ENCODE data around the gene PCYT1A. TPM values are rescaled to one million over a fixed set of nuclear protein-coding genes. Genes with fewer than 3 reads are reported as not detected.
"Not testable (repeated sequence)": the region's sequence is repeated elsewhere in the genome, so short reads cannot be mapped to it uniquely, and the experiment has no call there.

The PCYT1A gene
- total and polyA plus RNA-seq, 5 donors, result 34.8 to 87.7 (median 85.5) TPM

DNA sequence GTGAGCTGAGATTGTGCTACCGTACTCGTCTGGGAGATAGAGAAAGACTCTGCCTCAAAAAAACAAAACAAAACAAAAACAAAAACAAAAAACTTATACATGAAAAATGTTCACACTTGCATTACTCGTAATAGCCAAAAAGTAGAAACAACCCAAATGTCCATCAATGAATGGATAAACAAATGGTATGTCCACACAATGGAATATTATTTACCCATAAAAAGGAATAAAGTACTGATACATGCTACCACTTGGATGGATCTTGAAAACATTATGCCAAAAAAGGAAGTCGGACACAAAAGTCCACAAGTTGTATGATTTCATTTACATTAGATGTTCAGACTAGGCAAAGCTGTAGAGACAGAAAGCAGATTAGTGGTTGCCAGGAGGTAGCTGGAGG, 26.7 kb downstream of the PCYT1A start:
- Histone ChIP-seq H3K4me1 (ENCODE audit: control insufficient read depth, insufficient read depth, low read length) (no peaks in the 10 kb centered on the region), H3K27me3 (ENCODE audit: control insufficient read depth, insufficient read depth) (no peaks in the 10 kb centered on the region), H3K27ac (ENCODE audit: low read length) (no peak overlapping the region), H3K9me3 (ENCODE audit: control insufficient read depth, low read length) (no peaks in the 10 kb centered on the region), H3K4me3 (ENCODE audit: low read length) (no peak overlapping the region)
- DNase-seq (no peak), ATAC-seq (no peak)
- 99% methylated on average over 4 of the region's 4 CpGs for WGBS
- intact Hi-C loops (cut with DNase I), result loop anchor here in 1 of 4 donors (10.0 kb wide), 1 partner anchor 254 kb away; the partner anchor contains the start of gene SMCO1

GRCh38 chr3:196255776-196256175, 31.8 kb downstream of the PCYT1A start:
- Histone ChIP-seq H3K27ac (ENCODE audit: low read length) (no peak overlapping the region), H3K4me3 (ENCODE audit: low read length) (no peak overlapping the region), H3K27me3 (ENCODE audit: control insufficient read depth, insufficient read depth) (no peaks in the 10 kb centered on the region), H3K4me1 (ENCODE audit: control insufficient read depth, insufficient read depth, low read length) (no peaks in the 10 kb centered on the region), H3K9me3 (ENCODE audit: control insufficient read depth, low read length) (no peaks in the 10 kb centered on the region)
- WGBS, result 75% methylated on average over 1 of the region's 1 CpG
- DNase-seq (no peak), ATAC-seq (no peak)
- intact Hi-C loops (cut with DNase I), result loop anchor here in 1 of 4 donors (10.0 kb wide), 1 partner anchor 259 kb away; the partner anchor contains the start of gene SMCO1

DNA sequence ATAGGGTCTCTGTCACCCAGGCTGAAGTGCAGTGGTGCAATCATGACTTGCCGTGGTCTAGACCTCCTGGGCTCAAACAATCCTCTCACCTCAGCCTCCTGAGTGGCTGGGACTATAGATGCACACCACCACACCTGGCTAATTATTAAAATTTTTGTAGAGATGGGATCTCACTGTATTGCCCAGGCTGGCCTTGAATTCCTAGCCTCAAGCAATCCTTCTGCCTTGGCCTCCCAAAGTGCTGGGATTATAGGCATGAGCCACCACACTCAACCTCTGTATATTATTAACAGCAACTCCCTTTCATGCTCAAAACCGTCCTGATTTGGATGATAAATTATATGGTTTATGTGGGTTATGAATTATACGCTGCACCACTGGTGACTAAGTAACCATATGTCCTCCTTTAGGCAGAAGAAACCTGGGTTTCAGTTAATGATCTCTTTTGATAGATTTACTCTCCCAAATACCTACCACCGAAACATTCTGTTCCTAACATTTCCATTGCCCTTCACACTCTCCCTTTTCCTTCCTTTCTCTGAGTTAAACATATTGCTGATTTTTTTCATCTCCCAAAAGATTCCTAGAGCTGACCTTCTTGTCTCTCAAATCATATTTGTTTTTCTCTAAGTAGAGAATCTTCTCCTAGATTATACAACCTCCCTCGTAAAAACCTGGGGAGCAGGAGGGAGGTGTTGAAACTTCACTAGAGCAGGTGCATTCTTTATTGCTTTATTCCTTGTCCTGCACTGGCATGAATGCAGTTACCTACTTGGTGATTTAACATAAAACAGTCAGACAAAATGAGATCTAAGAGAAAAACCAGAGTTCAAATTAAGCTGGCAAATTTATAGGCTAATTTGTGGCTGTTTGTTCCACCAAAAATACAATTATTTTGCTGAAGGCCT, 32.9 kb downstream of the PCYT1A start:
- no peak for DNase-seq
- intact Hi-C loops (cut with DNase I), result loop anchor here in 2 of 4 donors (5.0 to 10.0 kb wide), 2 partner anchors 260 to 268 kb away; partner anchors contain the start of gene SMCO1 (in 1 of the 2)
- no peak overlapping the region for H3K27ac ChIP-seq (ENCODE audit: low read length)
- ATAC-seq, result no peak
- no peaks in the 10 kb centered on the region for H3K4me1 ChIP-seq (ENCODE audit: control insufficient read depth, insufficient read depth, low read length)
- no peaks in the 10 kb centered on the region for H3K27me3 ChIP-seq (ENCODE audit: control insufficient read depth, insufficient read depth)
- H3K9me3 ChIP-seq (ENCODE audit: control insufficient read depth, low read length), result no peaks in the 10 kb centered on the region
- H3K4me3 ChIP-seq (ENCODE audit: low read length), result no peak overlapping the region
- 83% methylated on average over 5 of the region's 5 CpGs for WGBS

DNA sequence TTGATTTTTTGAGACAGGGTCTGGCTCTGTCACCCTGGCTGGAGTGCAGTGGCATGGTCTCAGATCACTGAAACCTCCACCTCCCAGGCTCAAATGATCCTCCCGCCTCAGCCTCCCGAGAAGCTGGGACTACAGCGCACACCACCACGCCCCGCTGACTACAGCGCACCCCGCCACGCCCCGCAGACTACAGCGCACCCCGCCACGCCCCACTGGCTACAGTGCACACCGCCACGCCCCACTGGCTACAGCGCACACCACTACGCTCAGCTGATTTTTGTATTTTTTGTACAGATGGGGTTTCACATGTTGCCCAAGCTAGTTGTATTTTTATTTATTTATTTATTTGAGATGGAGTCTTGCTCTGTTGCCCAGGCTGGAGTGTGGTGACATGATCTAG, 35.6 kb downstream of the PCYT1A start:
- H3K4me1 ChIP-seq (ENCODE audit: control insufficient read depth, insufficient read depth, low read length), result no peaks in the 10 kb centered on the region
- no peak overlapping the region for H3K4me3 ChIP-seq (ENCODE audit: low read length)
- DNase-seq, result no peak
- WGBS, result 98% methylated on average over 16 of the region's 16 CpGs
- no peaks in the 10 kb centered on the region for H3K9me3 ChIP-seq (ENCODE audit: control insufficient read depth, low read length)
- H3K27ac ChIP-seq (ENCODE audit: low read length), result no peak overlapping the region
- peak in 1 of 2 donors; percentile 58 for ATAC-seq
- H3K27me3 ChIP-seq (ENCODE audit: control insufficient read depth, insufficient read depth), result no peaks in the 10 kb centered on the region
- intact Hi-C loops (cut with DNase I), result loop anchor here in 2 of 4 donors (5.0 to 10.0 kb wide), 2 partner anchors 263 to 270 kb away; partner anchors contain the start of gene SMCO1 (in 1 of the 2)

GRCh38 chr3:196246612-196247308, 40.8 kb downstream of the PCYT1A start:
- Histone ChIP-seq H3K4me1 (ENCODE audit: control insufficient read depth, insufficient read depth, low read length) (no peaks in the 10 kb centered on the region), H3K27ac (ENCODE audit: low read length) (no peak overlapping the region), H3K9me3 (ENCODE audit: control insufficient read depth, low read length) (no peaks in the 10 kb centered on the region), H3K4me3 (ENCODE audit: low read length) (no peak overlapping the region), H3K27me3 (ENCODE audit: control insufficient read depth, insufficient read depth) (no peaks in the 10 kb centered on the region)
- 86% methylated on average over 13 of the region's 13 CpGs for WGBS
- DNase-seq (no peak), ATAC-seq (no peak)
- intact Hi-C loops (cut with DNase I), result no loop called here

DNA sequence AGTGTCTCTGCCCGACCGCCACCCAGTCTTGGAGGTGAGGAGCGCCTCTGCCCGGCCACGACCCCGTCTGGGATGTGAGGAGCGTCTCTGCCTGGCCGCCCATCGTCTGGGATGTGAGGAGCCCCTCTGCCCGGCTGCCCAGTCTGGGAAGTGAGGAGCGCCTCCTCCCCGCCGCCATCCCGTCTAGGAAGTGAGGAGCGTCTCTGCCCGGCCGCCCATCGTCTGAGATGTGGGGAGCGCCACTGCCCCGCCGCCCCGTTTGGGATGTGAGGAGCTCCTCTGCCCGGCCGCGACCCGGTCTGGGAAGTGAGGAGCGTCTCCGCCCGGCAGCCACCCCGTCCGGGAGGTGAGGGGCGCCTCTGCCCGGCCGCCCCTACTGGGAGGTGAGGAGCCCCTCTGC, 43.4 kb downstream of the PCYT1A start:
- H3K9me3 ChIP-seq (ENCODE audit: control insufficient read depth, low read length); H3K27ac ChIP-seq (ENCODE audit: low read length); H3K27me3 ChIP-seq (ENCODE audit: control insufficient read depth, insufficient read depth); H3K4me1 ChIP-seq (ENCODE audit: control insufficient read depth, insufficient read depth, low read length); intact Hi-C loops (cut with DNase I); H3K4me3 ChIP-seq (ENCODE audit: low read length); ATAC-seq: not testable (repeated sequence)
- 98% methylated on average over 34 of the region's 34 CpGs for WGBS
- peak in 1 of 3 donors; percentile 63 for DNase-seq

GRCh38 chr3:196241704-196242103, 45.8 kb downstream of the PCYT1A start:
- no peaks in the 10 kb centered on the region for H3K4me1 ChIP-seq (ENCODE audit: control insufficient read depth, insufficient read depth, low read length)
- no peak overlapping the region for H3K27ac ChIP-seq (ENCODE audit: low read length)
- no peaks in the 10 kb centered on the region for H3K27me3 ChIP-seq (ENCODE audit: control insufficient read depth, insufficient read depth)
- H3K9me3 ChIP-seq (ENCODE audit: control insufficient read depth, low read length), result no peaks in the 10 kb centered on the region
- WGBS, result 88% methylated on average over 8 of the region's 8 CpGs
- no peak overlapping the region for H3K4me3 ChIP-seq (ENCODE audit: low read length)
- intact Hi-C loops (cut with DNase I), result no loop called here
- no peak for DNase-seq
- ATAC-seq, result no peak

GRCh38 chr3:196240424-196240823, 47.1 kb downstream of the PCYT1A start:
- 80% methylated on average over 4 of the region's 4 CpGs for WGBS
- H3K9me3 ChIP-seq (ENCODE audit: control insufficient read depth, low read length), result no peaks in the 10 kb centered on the region
- ATAC-seq (no peak), DNase-seq (no peak)
- H3K27ac ChIP-seq (ENCODE audit: low read length), result no peak overlapping the region
- H3K27me3 ChIP-seq (ENCODE audit: control insufficient read depth, insufficient read depth), result no peaks in the 10 kb centered on the region
- H3K4me3 ChIP-seq (ENCODE audit: low read length), result no peak overlapping the region
- no peaks in the 10 kb centered on the region for H3K4me1 ChIP-seq (ENCODE audit: control insufficient read depth, insufficient read depth, low read length)
- intact Hi-C loops (cut with DNase I), result no loop called here

GRCh38 chr3:196238612-196239560, 48.6 kb downstream of the PCYT1A start:
- Histone ChIP-seq H3K27me3 (ENCODE audit: control insufficient read depth, insufficient read depth) (no peaks in the 10 kb centered on the region), H3K9me3 (ENCODE audit: control insufficient read depth, low read length) (no peaks in the 10 kb centered on the region), H3K27ac (ENCODE audit: low read length) (no peak overlapping the region), H3K4me1 (ENCODE audit: control insufficient read depth, insufficient read depth, low read length) (no peaks in the 10 kb centered on the region), H3K4me3 (ENCODE audit: low read length) (no peak overlapping the region)
- WGBS, result 67% methylated on average over 14 of the region's 14 CpGs
- ATAC-seq, result no peak
- intact Hi-C loops (cut with DNase I), result no loop called here
- no peak for DNase-seq

- DNase-seq, result no peak
- Histone ChIP-seq H3K4me1 (ENCODE audit: control insufficient read depth, insufficient read depth, low read length) (no peaks in the 10 kb centered on the region), H3K4me3 (ENCODE audit: low read length) (no peak overlapping the region), H3K9me3 (ENCODE audit: control insufficient read depth, low read length) (no peaks in the 10 kb centered on the region), H3K27me3 (ENCODE audit: control insufficient read depth, insufficient read depth) (no peaks in the 10 kb centered on the region), H3K27ac (ENCODE audit: low read length) (no peak overlapping the region)
- ATAC-seq, result no peak
- WGBS, result 86% methylated on average over 5 of the region's 5 CpGs
- intact Hi-C loops (cut with DNase I), result no loop called here
Observed at GRCh38 chr3:196237203-196237602, 50.3 kb downstream of the PCYT1A start.

All from right cardiac atrium (tissue), 5 donors.